ENCODE results near the gene TMEM53.

TMEM53 gene

GRCh38 chr1:44620072-44620471 lies 54.2 kb downstream of the TMEM53 start:
- no peak for DNase-seq (ENCODE audit: low spot score)
- no peak for TF ChIP-seq CTCF (IDR thresholded peaks at IDR 0.05; ENCODE audit: borderline replicate concordance, control extremely low read depth, extremely low read depth, insufficient read depth, missing control alignments)
- in situ Hi-C loops (cut with MboI; ENCODE audit: low sequenced_read_pairs, unreplicated experiment): no loop called here

DNA sequence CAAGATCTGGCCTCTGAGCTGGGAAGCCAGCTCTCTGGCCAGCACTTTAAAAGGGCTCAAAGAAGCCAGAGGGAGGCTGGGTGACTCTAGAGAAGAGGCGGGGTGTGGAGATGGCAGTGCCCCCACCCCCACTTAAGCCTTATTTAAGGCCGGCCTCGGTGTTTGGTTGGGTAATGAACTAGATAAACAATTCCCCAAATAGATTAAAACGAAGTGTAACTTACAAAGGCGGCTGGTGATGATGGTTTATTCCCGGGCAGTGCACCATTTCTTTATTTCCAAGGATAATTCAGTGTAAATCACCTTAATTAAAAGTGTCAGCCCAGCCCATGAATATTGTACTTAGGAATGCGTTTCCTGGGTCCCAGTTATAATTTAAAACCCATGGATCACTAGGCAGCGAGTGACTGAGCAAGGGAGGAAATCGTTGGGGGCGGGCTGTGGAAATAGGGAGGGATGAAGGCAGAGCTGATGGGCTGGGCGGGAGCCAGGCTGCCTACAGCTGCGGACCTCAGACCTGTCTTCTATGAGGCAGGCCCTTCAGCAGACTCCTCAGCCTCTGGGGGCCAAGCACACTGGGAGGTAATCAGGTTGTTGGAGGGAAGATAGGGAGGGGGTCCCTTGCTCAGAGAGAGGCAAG lies 54.9 kb downstream of the TMEM53 start:
- no peak for DNase-seq (ENCODE audit: low spot score)
- no peak for TF ChIP-seq CTCF (IDR thresholded peaks at IDR 0.05; ENCODE audit: borderline replicate concordance, control extremely low read depth, extremely low read depth, insufficient read depth, missing control alignments)
- in situ Hi-C loops (cut with MboI; ENCODE audit: low sequenced_read_pairs, unreplicated experiment): no loop called here

DNA sequence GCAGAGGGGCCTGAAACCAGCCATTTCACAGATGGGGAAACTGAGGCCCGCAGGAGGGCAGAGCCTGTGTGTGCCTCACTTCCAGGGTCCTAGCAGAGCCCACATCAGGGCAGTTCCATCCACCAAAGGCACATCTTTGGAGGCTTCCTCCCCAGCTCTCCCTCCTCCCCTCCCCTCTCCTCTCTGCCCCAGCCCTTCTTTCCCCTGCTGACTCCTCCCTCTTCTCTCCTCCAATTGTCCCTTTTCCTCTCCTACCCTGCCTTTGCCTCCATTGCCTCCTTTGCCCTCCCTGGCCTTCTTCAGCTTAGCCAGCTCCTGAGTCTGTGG lies 56.6 kb downstream of the TMEM53 start:
- in situ Hi-C loops (cut with MboI; ENCODE audit: low sequenced_read_pairs, unreplicated experiment): no loop called here
- no peak for DNase-seq (ENCODE audit: low spot score)
- no peak for TF ChIP-seq CTCF (IDR thresholded peaks at IDR 0.05; ENCODE audit: borderline replicate concordance, control extremely low read depth, extremely low read depth, insufficient read depth, missing control alignments)

DNA sequence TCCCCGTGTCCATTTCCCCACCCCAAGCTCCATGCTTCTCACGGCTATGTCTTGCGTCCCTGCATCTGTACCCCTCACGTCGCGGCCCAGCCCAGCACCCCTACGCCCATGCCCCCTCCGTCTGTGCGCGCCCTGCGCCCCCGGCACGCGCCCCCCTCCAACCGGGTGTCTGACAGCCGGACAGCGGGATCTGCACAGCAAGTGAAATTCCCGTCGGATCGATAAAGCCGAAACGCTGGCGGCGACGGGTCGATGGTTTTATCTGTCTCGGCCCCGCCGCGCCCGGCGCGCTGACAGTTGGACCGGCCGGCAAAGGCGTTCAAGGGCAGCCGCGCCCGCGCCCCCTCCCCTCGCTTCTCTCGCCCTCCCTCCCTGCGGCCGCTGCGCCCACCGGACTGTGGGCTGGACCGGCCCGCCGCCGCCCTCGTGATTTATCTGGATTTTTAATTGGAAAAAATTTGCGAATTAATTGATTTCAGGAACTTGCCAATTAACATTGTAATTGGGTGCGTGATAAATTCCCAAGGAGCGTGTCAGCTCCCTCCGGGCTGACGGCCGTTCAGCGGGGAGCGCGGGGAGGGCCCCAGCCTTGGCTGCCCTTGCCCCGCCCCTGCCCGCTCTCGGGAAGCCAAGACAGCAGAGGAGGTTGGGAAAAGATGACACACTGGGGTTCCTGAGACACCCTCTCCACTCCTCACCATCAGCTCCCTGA lies 57.1 kb downstream of the TMEM53 start:
- DNase-seq (ENCODE audit: low spot score): no peak
- in situ Hi-C loops (cut with MboI; ENCODE audit: low sequenced_read_pairs, unreplicated experiment): no loop called here
- TF ChIP-seq CTCF (IDR thresholded peaks at IDR 0.05; ENCODE audit: borderline replicate concordance, control extremely low read depth, extremely low read depth, insufficient read depth, missing control alignments): no peak

- DNase-seq (ENCODE audit: low spot score): no peak
- in situ Hi-C loops (cut with MboI; ENCODE audit: low sequenced_read_pairs, unreplicated experiment): no loop called here
- no peak for TF ChIP-seq CTCF (IDR thresholded peaks at IDR 0.05; ENCODE audit: borderline replicate concordance, control extremely low read depth, extremely low read depth, insufficient read depth, missing control alignments)
Measured at GRCh38 chr1:44616284-44616990, 57.8 kb downstream of the TMEM53 start.

DNA sequence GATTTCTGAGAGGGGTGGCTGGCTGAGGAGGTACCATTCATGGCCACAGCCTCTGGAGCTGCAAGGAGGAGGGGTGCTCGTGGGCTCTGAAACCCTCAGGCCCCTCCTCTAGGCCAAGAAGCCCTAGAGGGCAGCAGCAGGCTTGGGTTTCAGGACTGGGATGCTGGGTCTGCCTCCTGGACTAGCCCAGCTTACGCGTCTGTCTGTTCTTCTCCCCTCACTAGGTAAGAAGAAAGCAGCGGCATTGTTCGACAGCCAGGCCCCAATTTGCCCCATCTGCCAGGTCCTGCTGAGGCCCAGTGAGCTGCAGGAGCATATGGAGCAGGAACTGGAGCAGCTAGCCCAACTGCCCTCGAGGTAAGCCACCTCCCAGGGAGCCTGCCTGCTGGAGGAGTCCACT lies 60.3 kb downstream of the TMEM53 start:
- no peak for TF ChIP-seq CTCF (IDR thresholded peaks at IDR 0.05; ENCODE audit: borderline replicate concordance, control extremely low read depth, extremely low read depth, insufficient read depth, missing control alignments)
- DNase-seq (ENCODE audit: low spot score): no peak
- in situ Hi-C loops (cut with MboI; ENCODE audit: low sequenced_read_pairs, unreplicated experiment): no loop called here
